ENCODE measurements around the gene TUBGCP6.
A peak's percentile ranks its signal among the peaks of the same experiment; 100 is the strongest.

The TUBGCP6 gene

GRCh38 chr22:50226063-50226874, 18.6 kb downstream of the TUBGCP6 start:
- DNase-seq (ENCODE audit: low spot score), result no peak

DNA sequence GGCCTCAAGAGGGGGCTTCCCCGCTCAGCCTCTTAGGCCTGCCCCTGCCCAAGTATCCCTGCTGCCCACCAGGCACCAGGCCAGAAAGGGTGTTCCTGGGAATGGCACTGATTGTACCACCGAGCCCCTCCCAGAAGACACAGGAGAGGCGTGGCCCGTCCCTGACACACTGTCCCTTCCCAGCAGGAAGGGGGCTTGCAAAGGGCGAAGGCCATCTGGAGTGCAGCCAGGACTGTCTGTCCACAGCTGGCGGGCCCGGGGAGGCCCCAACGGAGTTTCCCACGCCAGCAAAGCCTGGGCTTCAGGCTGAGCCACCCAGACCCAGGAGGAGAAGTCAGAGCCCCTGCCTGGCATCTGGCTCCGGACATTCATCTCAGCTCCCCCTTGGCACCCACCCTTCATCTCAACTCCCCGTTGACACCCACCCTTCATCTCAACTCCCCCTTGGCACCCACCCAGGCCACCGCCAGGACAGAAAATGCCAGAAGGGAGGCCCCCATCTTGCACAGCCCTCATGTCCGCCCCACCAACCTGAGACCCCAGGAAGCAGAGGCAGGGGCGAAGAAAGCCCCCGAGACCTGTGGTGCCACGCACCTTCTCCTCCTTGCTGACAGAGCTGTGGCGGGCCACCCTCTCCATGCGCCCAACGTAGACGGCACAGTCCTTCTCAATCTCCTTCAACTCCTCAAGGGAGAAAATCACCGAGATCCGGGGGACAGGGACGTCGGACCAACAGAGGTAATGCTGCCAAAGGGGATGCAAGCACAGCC, 19.4 kb downstream of the TUBGCP6 start:
- no peak for DNase-seq (ENCODE audit: low spot score)

DNA sequence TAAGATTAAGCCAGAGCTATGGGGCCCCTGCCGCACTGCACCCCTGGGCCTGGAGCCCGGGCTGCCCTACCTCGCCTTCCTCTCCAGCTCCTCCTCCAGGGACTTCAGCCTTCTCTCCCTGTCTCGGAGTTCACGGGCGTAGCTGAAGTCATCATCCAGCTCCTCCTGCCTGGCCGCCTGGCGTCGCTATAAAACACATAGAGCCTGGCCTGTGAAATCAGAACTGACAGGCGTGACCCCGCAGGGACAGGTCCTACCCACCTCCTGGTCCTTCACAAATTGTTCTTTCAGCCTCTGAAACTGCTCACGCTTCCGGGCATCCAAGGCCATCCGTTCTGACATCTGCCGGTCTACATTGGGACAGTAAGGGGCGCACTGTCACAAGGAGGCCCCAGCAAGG, 20.8 kb downstream of the TUBGCP6 start:
- DNase-seq (ENCODE audit: low spot score), result no peak

DNA sequence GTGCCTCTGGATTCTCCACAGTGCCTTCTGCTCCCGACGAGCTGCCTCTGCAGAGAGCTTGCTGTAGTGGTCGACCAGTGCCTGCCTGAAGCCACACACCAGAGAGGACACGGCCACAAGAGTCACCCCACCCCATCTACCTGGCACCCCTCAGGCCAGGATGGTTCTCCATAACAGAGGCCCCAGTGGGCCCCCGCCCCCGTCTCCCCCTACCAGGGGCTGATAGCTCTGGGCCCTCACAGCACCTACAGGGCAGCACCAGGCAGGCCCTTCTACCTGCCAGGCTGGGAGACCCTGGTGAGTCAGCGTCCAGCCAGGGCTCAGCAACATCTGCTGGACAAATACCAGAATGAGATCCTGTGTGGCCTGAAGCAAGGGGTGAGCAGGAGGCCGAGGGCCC, 22.3 kb downstream of the TUBGCP6 start:
- no peak for DNase-seq (ENCODE audit: low spot score)

GRCh38 chr22:50221410-50222300, 23.2 kb downstream of the TUBGCP6 start:
- no peak for DNase-seq (ENCODE audit: low spot score)

- DNase-seq (ENCODE audit: low spot score), result no peak
These were observed 24.0 kb downstream of the TUBGCP6 start for GRCh38 chr22:50220603-50221409.

- DNase-seq (ENCODE audit: low spot score), result no peak
These were observed 24.8 kb downstream of the TUBGCP6 start for GRCh38 chr22:50219800-50220602.

DNA sequence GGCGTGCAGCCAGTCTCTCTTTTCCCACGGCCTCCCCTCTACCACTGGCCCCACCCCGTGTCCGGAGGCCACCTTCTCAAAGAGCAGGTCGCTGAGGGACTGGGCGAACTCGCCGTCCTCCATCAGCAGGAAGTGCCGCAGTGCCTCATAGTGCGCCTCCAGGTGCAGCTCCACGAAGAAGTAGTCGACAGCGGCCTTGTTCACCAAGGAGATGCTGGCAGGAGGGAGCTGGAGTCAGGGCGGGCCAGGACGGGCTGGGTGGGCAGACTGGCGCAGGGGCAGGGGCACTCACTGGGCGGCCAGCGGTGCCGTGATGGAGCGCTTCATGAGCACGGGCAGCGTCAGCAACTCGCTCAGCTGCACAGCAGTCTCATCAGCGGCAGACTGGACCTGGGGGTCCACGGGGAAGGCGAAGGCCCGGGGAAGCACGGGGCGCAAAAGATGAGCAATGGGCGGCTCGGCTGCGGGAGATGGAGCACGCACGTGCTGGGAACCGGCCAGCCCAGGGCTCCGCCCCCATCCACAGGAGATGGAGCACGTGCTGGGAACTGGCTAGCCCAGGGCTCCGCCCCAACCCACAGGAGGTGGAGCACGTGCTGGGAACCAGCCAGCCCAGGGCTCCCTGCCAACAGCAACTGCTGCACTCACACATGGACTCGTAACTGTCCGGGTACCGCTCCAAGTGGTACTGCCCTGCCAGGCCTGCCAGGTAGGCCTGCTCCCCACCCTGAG, 25.7 kb downstream of the TUBGCP6 start:
- DNase-seq (ENCODE audit: low spot score), result peak; percentile 95

GRCh38 chr22:50218153-50218995, 26.4 kb downstream of the TUBGCP6 start:
- DNase-seq (ENCODE audit: low spot score), result no peak

DNA sequence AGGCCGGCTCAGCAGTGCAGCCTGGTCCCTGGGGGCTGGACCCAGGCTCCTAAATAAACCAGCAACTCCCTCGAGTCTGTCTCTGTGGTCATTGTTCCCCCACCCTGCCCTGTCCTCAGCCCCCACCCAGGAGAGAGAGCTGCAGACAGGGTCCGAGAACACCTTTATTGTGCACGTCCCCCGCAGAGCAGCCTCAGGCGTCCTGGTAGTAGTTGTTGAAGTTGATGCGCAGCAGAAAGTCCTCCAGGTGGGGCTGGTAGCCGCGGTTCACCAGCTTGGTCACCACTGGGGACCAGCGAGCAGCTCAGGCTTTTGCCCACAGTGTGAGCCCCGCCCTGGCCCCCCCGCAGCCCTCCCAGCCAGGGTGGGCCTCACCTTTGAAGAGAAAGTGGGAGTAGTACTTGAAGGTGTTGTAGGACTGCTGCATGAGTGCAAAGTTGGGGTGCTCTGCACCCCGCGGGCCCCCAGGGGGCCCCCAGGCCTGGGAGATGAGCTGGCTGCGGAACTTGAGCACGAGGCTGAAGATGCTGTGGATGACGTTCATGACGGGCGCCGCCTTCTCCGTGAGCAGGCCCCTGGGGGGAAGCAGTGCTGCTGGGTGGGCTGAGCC, 27.2 kb downstream of the TUBGCP6 start:
- no peak for DNase-seq (ENCODE audit: low spot score)

GRCh38 chr22:50216684-50217520, 27.9 kb downstream of the TUBGCP6 start:
- DNase-seq (ENCODE audit: low spot score), result no peak

- DNase-seq (ENCODE audit: low spot score), result no peak
These were observed 28.7 kb downstream of the TUBGCP6 start for GRCh38 chr22:50216055-50216683.

DNA sequence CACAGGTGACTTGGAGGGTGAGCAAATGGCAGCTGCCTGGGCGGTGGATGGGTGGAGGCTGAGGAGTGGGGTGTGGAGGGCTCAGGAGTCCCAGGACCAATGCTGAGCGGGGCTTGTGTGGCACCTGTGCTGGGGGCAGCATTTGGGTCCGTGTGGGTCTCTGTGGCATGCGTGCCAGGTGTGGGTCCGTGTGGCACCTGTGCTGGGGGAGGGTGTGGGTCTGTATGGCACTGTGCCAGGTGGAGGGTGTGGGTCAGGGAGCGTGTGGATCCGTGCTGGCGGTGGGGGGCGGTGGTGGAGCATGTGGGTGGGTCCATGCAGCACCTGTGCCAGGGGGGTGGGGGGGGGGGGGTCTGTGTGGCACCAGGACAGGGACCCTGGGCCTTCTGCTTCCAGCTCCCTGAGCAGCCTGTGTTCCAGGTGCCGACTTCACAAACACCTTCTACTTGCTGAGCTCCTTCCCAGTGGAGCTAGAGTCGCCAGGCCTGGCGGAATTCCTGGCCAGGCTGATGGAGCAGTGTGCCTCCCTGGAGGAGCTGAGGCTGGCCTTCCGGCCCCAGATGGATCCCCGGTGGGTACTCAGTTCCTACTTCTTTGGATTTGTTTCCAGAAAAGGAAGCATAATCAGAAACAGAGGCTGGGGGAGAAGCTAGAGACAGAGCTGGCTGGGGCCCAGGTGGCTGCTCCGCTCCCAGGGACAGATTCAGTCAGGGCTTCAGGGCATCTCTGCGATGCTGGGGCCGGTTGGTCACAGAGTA, 29.3 kb downstream of the TUBGCP6 start:
- no peak for DNase-seq (ENCODE audit: low spot score)

- DNase-seq (ENCODE audit: low spot score), result no peak
These were observed 31.6 kb downstream of the TUBGCP6 start for GRCh38 chr22:50213263-50213662.

- DNase-seq (ENCODE audit: low spot score), result no peak
These were observed 33.7 kb downstream of the TUBGCP6 start for GRCh38 chr22:50211147-50211546.

DNA sequence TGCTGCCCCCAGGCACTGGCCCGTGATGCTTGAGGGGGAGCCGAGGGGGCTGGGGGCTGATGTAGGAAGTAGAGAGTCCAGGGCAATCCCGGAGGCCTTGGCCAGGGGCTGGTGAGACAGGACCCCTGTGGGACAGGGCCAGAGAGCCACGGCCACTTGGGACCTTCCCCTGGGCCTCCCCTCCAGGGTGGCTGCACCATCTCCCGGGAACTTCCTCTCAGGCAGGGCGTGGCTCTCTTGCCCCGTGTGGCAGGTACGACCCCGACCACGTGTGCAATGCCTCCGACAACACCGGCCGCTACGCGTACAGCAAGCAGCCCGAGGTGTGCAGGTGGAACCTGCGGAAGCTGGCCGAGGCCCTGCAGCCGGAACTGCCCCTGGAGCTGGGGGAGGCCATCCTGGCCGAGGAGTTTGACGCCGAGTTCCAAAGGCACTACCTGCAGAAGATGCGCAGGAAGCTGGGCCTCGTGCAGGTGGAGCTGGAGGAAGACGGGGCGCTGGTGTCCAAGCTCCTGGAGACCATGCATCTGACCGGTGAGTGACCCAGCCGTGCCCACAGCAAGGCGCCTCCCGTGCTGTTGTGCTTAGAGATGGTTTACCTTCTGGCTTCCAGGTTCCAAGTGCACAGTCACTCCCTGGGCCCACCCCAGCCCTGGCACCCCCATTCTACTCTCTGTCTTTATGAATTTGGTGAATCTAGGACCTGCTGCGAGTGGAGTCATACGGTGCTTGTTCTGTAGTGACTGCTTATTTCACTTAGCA, 34.3 kb downstream of the TUBGCP6 start:
- no peak for DNase-seq (ENCODE audit: low spot score)
